Measurements from ENCODE around the gene ZBTB9. TPM values are rescaled to one million over a fixed set of nuclear protein-coding genes. Genes with fewer than 3 reads are reported as not detected.

The ZBTB9 gene, protein sequence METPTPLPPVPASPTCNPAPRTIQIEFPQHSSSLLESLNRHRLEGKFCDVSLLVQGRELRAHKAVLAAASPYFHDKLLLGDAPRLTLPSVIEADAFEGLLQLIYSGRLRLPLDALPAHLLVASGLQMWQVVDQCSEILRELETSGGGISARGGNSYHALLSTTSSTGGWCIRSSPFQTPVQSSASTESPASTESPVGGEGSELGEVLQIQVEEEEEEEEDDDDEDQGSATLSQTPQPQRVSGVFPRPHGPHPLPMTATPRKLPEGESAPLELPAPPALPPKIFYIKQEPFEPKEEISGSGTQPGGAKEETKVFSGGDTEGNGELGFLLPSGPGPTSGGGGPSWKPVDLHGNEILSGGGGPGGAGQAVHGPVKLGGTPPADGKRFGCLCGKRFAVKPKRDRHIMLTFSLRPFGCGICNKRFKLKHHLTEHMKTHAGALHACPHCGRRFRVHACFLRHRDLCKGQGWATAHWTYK
- 9.6 TPM for total RNA-seq (ENCODE audit: unreplicated experiment)
- long read RNA-seq, transcript ZBTB9-201 (2 exons, 2,716 nt), result major isoform, 5 of 7 reads
- long read RNA-seq, partial matches to known transcripts, result 0 of 7 reads
- long read RNA-seq, other reads (novel, unspliced or antisense), result 2 of 7 reads

GRCh38 chr6:33454009-33454946 is at the start of gene ZBTB9:
ZBTB9 (plus strand) TSS chr6:33454576; CDS start chr6:33455101, 525 bp downstream.
- peak within 1 kb of the TSS; percentile 78 for H3K27ac Mint-ChIP-seq (ENCODE audit: unreplicated experiment)
- peak; percentile 94 for DNase-seq
- H3K27me3 Mint-ChIP-seq (ENCODE audit: unreplicated experiment), result peaks cover 6% of the 10 kb centered on the region
- peaks cover 6% of the 10 kb centered on the region for H3K36me3 Mint-ChIP-seq (ENCODE audit: unreplicated experiment)
- peak within 1 kb of the TSS; percentile 89 for H3K4me3 Mint-ChIP-seq (ENCODE audit: unreplicated experiment)
- H3K4me1 Mint-ChIP-seq (ENCODE audit: low read depth, unreplicated experiment), result peaks cover 7% of the 10 kb centered on the region
- TF ChIP-seq, protein P1, sequence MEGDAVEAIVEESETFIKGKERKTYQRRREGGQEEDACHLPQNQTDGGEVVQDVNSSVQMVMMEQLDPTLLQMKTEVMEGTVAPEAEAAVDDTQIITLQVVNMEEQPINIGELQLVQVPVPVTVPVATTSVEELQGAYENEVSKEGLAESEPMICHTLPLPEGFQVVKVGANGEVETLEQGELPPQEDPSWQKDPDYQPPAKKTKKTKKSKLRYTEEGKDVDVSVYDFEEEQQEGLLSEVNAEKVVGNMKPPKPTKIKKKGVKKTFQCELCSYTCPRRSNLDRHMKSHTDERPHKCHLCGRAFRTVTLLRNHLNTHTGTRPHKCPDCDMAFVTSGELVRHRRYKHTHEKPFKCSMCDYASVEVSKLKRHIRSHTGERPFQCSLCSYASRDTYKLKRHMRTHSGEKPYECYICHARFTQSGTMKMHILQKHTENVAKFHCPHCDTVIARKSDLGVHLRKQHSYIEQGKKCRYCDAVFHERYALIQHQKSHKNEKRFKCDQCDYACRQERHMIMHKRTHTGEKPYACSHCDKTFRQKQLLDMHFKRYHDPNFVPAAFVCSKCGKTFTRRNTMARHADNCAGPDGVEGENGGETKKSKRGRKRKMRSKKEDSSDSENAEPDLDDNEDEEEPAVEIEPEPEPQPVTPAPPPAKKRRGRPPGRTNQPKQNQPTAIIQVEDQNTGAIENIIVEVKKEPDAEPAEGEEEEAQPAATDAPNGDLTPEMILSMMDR (IDR thresholded peaks at IDR 0.05; ENCODE audit: partially characterized antibody, unreplicated experiment), result no peak
- H3K9me3 Mint-ChIP-seq (ENCODE audit: unreplicated experiment), result peaks cover 7% of the 10 kb centered on the region

GRCh38 chr6:33404884-33405283 is 49.5 kb upstream of the ZBTB9 start:
- H3K27me3 Mint-ChIP-seq (ENCODE audit: unreplicated experiment), result peaks cover 6% of the 10 kb centered on the region
- H3K4me1 Mint-ChIP-seq (ENCODE audit: low read depth, unreplicated experiment), result peaks cover 3% of the 10 kb centered on the region
- H3K27ac Mint-ChIP-seq (ENCODE audit: unreplicated experiment), result no peak overlapping the region
- no peak overlapping the region for H3K4me3 Mint-ChIP-seq (ENCODE audit: unreplicated experiment)
- H3K36me3 Mint-ChIP-seq (ENCODE audit: unreplicated experiment), result no peaks in the 10 kb centered on the region
- no peak for DNase-seq
- TF ChIP-seq, protein P1 (IDR thresholded peaks at IDR 0.05; ENCODE audit: partially characterized antibody, unreplicated experiment), result no peak
- peaks cover 2% of the 10 kb centered on the region for H3K9me3 Mint-ChIP-seq (ENCODE audit: unreplicated experiment)

DNA sequence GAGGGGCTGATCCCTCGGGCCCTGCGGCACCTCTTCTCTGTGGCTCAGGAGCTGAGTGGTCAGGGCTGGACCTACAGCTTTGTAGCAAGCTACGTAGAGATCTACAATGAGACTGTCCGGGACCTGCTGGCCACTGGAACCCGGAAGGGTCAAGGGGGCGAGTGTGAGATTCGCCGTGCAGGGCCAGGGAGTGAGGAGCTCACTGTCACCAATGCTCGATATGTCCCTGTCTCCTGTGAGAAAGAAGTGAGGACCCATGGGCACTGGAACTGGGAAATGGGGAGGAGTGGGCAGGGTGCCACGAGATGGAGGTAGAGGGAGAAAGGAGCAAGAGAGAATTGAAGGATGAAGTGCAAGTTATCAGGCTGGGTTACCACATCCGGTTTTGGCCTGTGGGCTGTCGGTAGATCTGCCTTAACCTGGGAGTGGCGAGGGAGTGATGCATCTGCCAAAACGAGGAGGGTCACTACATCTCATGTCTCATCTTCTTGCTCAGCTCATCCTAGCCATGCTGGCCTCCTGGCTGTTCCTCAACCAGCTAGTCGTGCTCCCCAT is 48.9 kb upstream of the ZBTB9 start:
- TF ChIP-seq, protein P1 (IDR thresholded peaks at IDR 0.05; ENCODE audit: partially characterized antibody, unreplicated experiment), result no peak
- Mint-ChIP-seq H3K36me3 (ENCODE audit: unreplicated experiment) (no peaks in the 10 kb centered on the region), H3K9me3 (ENCODE audit: unreplicated experiment) (peaks cover 2% of the 10 kb centered on the region), H3K27me3 (ENCODE audit: unreplicated experiment) (peaks cover 7% of the 10 kb centered on the region), H3K27ac (ENCODE audit: unreplicated experiment) (no peak overlapping the region), H3K4me3 (ENCODE audit: unreplicated experiment) (no peak overlapping the region), H3K4me1 (ENCODE audit: low read depth, unreplicated experiment) (peaks cover 4% of the 10 kb centered on the region)
- DNase-seq, result no peak

GRCh38 chr6:33406126-33406525 is 48.2 kb upstream of the ZBTB9 start:
- peaks cover 4% of the 10 kb centered on the region for H3K4me1 Mint-ChIP-seq (ENCODE audit: low read depth, unreplicated experiment)
- peaks cover 7% of the 10 kb centered on the region for H3K27me3 Mint-ChIP-seq (ENCODE audit: unreplicated experiment)
- peaks cover 2% of the 10 kb centered on the region for H3K9me3 Mint-ChIP-seq (ENCODE audit: unreplicated experiment)
- H3K36me3 Mint-ChIP-seq (ENCODE audit: unreplicated experiment), result no peaks in the 10 kb centered on the region
- TF ChIP-seq, protein P1 (IDR thresholded peaks at IDR 0.05; ENCODE audit: partially characterized antibody, unreplicated experiment), result no peak
- no peak for DNase-seq
- H3K4me3 Mint-ChIP-seq (ENCODE audit: unreplicated experiment), result no peak overlapping the region
- H3K27ac Mint-ChIP-seq (ENCODE audit: unreplicated experiment), result no peak overlapping the region

Data from glutamatergic neuron (in vitro differentiated cells).